ENCODE measurements around the gene IFFO2. TPM values are rescaled to one million over a fixed set of nuclear protein-coding genes. Genes with fewer than 3 reads are reported as not detected.

IFFO2 gene
- total RNA-seq, 1 donor from 2014 or later, result 4.1 TPM

GRCh38 chr1:18972991-18973390 lies 16.5 kb upstream of the IFFO2 start:
- DNase-seq (ENCODE audit: low spot score), result no peak
- no peak for ATAC-seq

GRCh38 chr1:18972531-18972930 lies 16.1 kb upstream of the IFFO2 start:
- DNase-seq (ENCODE audit: low spot score) (no peak), ATAC-seq (peak; percentile 71)

- ATAC-seq (no peak), DNase-seq (ENCODE audit: low spot score) (no peak)
These were observed 14.3 kb upstream of the IFFO2 start for GRCh38 chr1:18970762-18971161.

- DNase-seq (ENCODE audit: low spot score) (no peak), ATAC-seq (no peak)
These were observed 13.9 kb upstream of the IFFO2 start for GRCh38 chr1:18970358-18970757.

- DNase-seq (ENCODE audit: low spot score), result no peak
- ATAC-seq, result no peak
These were observed 10.7 kb upstream of the IFFO2 start for GRCh38 chr1:18967066-18967690.

GRCh38 chr1:18965206-18966173 lies 9.0 kb upstream of the IFFO2 start:
- no peak for ATAC-seq
- DNase-seq (ENCODE audit: low spot score), result no peak

- DNase-seq (ENCODE audit: low spot score) (no peak), ATAC-seq (no peak)
These were observed 7.5 kb upstream of the IFFO2 start for GRCh38 chr1:18963968-18964367.

- peak; percentile 80 for ATAC-seq
These were observed 6.6 kb upstream of the IFFO2 start for GRCh38 chr1:18962855-18963737.

GRCh38 chr1:18962121-18962721 lies 5.7 kb upstream of the IFFO2 start:
- ATAC-seq, result peak; percentile 39
- DNase-seq (ENCODE audit: low spot score), result no peak

More at GRCh38 chr1:18962855-18963737, 6.6 kb upstream of the IFFO2 start:
- no peak for DNase-seq (ENCODE audit: low spot score)

- no peak for DNase-seq (ENCODE audit: low spot score)
- ATAC-seq, result no peak
These were observed 4.3 kb upstream of the IFFO2 start for GRCh38 chr1:18960821-18961220.

GRCh38 chr1:18960409-18960808 lies 3.9 kb upstream of the IFFO2 start:
- ATAC-seq, result no peak

GRCh38 chr1:18959591-18959990 lies 3.1 kb upstream of the IFFO2 start:
- ATAC-seq (no peak), DNase-seq (ENCODE audit: low spot score) (no peak)

More at GRCh38 chr1:18960409-18960808, 3.9 kb upstream of the IFFO2 start:
- DNase-seq (ENCODE audit: low spot score), result no peak

- no peak for DNase-seq (ENCODE audit: low spot score)
- no peak for ATAC-seq
These were observed 1.2 kb upstream of the IFFO2 start for GRCh38 chr1:18957532-18958300.

- DNase-seq (ENCODE audit: low spot score), result no peak
These were observed 653 bp upstream of the IFFO2 start for GRCh38 chr1:18957136-18957521.

GRCh38 chr1:18955441-18956192 lies 859 bp downstream of the IFFO2 start:
- DNase-seq (ENCODE audit: low spot score) (peak; percentile 69), ATAC-seq (peak; percentile 49)

More at GRCh38 chr1:18957136-18957521, 653 bp upstream of the IFFO2 start:
- no peak for ATAC-seq

- no peak for ATAC-seq
These were observed 1.4 kb downstream of the IFFO2 start for GRCh38 chr1:18955131-18955440.

GRCh38 chr1:18954270-18955071 lies 2.0 kb downstream of the IFFO2 start:
- no peak for ATAC-seq
- no peak for DNase-seq (ENCODE audit: low spot score)

More at GRCh38 chr1:18955131-18955440, 1.4 kb downstream of the IFFO2 start:
- DNase-seq (ENCODE audit: low spot score), result no peak

GRCh38 chr1:18953731-18954231 lies 2.7 kb downstream of the IFFO2 start:
- DNase-seq (ENCODE audit: low spot score) (no peak), ATAC-seq (no peak)
